ENCODE measurements around the gene MRPL20.
"Not testable (repeated sequence)": the region's sequence is repeated elsewhere in the genome, so short reads cannot be mapped to it uniquely, and the experiment has no call there.

MRPL20 gene

DNA sequence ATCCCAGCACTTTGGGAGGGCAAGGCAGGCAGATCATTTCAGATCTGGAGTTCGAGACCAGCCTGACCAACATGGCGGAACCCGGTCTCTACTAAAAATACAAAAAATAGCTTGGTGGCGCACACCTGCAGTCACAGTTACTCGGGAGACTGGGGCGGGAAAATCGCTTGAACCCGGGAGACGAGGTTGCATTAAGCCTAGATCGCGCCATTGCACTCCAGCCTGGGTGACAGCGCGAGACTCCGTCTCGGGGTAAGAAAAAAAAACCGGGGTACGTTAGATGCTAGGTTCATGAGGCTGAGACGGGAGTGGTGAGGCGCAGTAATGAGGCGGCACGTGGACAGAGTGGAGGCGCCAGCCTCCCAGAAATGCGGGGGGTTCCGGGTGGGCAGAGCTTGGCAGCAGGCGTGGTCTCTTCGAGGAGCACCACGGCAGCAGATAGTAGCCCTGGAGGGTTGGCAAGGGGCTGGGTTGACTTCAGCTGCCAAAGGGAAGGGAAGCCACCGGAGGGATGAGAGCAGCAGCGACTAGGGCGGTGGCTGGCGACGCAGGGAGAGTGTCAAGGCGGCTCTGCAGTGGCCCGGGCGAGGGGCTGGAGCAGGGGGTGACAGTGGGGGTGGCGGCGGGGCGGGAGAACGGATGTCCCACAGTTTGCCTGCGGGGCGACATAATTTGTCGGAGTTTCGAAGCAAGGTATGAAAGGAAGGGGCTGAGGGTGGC lies 832 bp downstream of the MRPL20 start:
- DNase-seq (ENCODE audit: low spot score) = no peak

DNA sequence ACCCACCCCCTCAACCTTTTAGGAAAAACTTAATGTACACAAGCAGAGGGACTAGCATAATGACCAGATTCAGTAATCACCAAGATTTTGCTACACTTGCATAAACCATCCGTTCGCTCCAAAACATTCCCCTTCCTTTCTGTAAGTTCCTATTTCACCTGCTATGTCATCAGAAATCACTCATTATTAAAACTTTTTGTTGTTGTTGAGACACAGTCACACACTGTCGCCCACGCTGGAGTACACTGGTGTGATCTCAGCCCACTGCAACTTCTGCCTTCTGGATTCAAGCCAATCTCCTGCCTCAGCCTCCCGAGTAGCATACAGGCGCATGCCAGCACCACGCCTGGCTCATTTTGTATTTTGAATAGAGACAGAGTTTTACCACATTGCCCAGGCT lies 3.4 kb downstream of the MRPL20 start:
- DNase-seq (ENCODE audit: low spot score) = no peak

DNA sequence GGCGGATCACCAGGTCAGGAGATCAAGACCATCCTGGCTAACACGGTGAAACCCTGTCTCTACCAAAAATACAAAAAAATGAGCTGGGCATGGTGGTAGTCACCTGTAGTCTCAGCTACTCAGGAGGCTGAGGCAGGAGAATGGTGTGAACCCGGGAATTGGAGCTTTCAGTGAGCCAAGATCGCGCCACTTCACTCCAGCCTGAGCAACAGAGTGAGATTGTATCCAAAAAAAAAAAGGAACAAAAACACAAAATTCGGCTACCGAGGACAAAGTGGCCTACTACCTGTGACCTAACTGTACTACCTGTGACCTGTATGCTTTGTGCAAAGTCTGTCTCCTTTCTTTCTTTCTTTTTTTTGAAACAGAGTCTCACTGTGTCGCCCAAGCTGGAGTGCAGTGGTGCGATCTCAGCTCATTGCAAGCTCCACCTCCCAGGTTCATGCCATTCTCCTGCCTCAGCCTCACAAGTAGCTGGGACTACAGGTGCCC lies 4.1 kb downstream of the MRPL20 start:
- DNase-seq (ENCODE audit: low spot score) = not testable (repeated sequence)

DNA sequence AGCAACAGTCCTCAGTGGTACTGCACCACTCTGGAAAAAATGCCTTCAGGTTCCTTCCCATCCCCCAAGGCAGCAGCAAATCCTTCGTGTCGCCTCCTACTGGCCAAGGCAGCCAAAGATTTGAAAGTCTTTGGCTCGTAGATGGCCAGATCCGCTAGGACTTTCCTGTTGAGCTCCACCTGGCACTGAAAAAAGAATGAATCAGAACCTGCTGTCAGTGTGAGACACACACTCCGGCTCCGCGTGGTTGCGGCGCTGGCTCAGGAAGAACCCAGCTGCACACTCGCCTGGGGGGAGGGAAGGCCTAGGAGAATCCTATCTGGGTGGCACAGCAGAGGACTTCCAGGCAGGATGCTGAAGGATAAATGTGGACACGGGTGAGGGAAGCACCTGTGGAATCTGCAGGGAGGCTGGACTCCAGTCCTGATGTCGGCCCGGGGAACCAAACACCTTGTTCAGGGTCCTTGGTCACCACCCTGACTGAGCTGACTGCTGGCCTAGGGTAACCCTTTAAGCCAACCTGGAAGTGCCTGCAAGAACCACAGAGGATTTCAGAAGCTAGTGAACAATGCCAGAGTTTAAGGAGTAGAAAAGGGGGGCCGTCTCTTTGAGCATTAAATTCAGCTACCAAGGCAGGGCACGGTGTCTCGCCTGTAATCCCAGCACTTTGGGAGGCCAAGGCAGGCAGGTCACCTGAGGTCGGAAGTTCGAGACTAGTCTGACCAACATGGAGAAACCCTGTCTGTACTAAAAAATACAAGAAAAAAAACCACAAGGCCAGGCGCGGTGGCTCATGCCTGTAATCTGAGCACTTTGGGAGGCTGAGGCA lies 4.8 kb downstream of the MRPL20 start:
- DNase-seq (ENCODE audit: low spot score) = peak; percentile 72

DNA sequence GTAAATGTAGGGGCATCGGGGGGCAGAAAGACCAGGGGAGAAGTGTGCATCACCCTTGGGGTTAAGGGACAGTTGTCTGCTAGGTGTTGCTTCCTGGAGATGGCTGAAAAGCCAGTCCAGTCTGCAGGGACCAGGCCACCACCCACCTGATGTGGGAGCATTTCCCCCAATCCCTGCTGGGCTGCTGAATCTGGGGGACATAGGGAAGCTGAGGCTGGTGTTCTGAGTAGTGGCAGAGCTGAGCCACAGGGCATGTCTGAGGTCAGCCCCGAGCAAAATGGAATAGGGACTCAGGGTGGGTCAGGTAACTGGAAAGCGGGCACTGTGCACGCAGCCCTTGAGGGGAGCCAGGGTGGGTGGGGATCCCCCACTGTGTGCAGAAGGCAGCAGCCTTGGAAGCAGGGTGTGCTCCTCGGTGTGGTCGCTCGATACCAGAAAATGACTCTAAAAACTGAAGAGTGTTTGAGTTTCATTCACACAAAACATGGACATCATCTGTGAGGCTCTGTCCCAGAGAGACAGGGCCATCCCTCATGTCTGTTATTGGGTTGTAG lies 5.6 kb downstream of the MRPL20 start:
- DNase-seq (ENCODE audit: low spot score) = no peak

DNA sequence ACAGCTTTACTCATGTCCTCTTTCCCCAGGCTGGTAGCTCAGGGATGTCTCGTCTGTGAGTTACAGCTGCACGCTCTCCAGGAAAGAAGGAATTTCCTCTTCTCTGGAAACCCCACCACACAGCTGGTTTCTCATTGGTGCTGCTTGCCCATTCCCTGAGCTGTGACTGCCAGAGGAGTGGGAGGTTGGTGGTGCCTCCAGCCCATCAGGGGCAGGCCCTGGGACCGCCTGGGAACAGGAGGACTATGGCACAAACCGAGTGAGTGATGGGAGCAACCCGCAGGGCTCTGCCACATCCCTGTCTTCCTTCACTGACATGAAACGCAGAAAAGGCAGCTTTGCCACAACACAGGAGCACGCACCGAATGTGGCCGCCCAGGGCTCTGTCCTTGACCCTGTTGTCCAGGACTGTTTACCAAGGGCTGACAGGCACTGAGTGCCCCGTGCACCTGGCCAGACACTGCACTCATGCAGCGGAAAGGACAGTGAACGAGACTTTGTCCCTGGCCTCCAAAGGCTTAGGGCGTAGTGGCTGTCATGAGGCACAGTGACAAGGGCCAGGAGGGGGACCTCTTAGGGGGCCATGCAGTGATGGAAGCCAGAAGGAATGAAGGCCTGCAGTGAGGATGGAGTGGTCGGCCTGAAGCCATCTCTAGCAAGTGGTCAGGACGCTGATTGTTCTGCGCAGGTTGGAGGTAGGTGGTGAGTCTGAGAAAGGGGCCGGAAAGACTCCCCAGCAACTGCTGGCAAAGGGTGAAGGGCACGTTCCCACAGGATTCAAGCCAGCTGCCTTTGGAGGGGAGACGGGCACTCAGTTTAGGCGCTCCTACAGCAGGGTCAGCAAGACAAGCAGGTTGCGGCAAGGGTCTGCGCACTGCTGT lies 6.3 kb downstream of the MRPL20 start:
- no peak for DNase-seq (ENCODE audit: low spot score)

DNA sequence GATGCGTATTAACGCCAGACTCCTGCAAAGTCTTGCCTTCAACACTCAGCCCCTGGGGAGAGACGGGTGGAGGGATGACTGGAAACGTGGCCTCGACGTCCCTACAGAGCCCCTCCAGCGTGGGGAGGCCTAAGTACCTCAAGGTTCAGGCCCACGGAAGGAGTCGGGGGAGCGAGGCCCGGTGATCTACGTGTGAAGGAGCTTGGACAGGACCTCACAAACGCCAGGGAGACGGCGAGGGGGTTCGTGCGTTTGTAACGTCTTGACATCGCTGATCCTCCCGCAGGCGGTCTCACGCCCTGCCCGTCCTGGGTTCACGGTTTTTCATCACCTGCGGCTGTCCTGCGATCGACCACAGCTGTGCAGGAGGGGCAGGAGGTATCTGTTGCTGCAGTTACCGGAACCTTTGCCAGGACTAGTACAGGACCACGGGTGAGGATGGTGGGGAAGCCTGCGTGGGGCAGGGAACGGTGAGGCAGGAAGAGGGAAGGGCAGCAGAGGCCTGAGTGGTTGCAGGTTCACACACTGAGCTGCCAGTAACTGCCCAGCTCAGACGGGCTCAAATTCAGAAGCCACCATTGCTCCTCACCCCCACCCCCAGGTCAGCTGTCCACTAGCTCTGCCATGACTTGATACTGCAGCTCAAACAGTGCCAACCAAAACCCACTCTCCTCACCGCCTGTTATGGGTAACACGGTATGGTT lies 7.1 kb downstream of the MRPL20 start:
- DNase-seq (ENCODE audit: low spot score) = peak; percentile 26

DNA sequence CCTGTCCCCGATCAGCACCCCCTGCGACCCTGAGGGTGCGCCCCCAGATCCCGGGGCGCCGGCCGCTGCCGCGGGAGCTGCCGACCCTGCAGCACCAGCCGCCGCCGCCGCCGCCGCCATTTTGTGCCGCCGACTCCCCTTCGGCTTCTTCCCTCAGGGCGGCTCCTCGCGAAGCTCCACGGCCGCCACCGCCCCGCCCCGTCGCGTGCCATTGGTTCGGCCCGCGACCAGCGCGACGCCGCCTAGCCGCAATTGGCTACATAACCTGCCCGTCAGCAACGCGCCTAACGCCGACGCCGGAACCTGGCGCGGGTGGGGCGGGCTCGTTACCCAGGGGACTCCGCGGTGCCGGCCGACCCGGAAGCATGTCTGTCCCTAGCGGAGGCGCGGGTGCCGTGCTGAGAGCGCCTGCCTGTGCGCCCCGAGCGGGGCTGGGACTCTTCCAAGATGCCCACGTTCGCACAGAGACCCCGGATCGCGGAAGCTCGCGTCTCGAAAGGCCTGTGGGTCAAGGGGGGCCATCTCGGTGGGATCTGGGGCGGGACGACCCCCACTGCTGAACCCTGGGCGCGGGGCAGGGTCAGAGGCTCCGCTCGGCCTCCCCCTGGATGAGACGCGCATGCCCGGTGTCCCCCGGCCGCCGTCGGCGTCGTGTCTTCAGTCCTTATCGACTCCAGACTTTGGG lies 7.8 kb downstream of the MRPL20 start, which contains the start of gene CCNL2:
TSS of gene CCNL2 (minus strand) at position 149 of the 685 bp plus-strand sequence. CDS start at position 120, 29 bp downstream.
- peak; percentile 99 for DNase-seq (ENCODE audit: low spot score)

DNA sequence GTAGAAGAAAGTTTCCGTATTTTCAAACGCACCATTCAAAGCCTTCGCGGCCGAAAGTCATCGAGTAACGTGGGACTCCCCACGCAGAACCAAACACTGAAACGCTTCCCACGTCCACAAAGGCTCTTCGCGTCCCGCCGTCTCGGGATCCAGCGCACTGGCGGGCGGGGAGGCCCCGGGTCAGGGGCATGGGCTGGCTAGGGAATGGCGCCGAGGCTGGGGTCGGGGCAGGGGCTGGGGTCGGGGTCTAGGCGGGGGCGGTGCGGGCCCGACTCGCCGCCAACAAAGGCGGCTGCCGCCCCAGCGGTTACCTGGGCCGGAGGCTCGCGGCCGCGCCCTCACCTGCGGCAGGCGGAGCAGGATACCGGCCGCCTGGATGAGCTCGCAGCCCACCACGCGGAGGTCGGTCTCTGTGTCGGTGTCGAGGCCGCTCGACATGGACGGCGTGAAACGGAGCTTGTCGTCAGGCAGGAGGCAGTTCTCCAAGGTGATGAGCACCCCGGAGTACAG lies 8.4 kb downstream of the MRPL20 start:
- DNase-seq (ENCODE audit: low spot score) = peak; percentile 33

DNA sequence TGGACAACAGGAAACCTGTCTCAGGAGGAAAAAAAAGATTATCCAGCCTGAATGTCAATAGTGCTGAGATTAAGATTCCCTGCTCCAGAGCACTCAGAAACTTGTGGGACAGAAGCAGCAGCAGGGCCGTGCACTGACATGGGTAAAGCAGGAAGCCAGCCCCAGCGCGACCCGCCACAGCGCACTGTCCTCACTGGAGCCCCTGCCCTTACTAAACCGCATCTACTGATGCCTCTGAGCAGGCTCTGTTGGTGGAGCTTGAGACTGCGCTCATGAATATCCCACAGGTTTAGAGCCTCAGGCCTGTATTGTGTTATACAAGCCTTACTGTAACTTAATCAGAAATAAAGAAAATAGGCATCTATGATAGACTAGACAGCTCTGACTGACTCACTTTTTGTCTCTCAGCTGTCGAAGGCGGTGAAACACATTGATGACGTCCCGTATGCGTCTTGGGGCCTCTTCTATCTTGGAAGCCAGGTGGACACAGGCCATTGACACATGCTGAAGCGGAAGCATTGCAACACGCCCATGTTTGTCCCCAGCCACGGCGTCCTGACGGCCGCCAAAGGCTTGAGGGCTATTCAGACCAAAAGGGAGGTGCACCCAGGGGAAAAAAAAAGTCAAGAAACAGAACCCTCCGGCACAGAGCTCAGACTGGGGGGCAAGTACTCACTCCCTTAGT lies 9.1 kb downstream of the MRPL20 start:
- DNase-seq (ENCODE audit: low spot score) = peak; percentile 30

DNA sequence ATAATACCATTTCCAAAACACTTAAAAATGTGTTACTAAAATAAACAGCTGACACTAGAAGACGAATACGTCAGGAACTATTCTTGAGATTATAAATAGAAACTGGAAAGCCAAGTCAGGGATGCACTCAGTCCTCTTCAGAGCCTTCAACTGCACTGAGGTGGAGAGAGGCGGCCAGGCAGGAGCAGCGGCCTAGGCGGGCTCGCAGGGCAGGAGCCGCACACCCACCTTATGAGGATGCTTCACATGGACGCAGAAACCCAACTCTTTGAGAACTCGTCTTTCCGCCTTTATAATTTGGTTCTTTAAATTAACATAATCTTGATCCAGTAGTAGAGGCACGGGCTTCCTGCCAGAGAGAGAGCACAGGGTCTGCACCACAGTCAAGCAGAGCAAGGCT lies 11.9 kb downstream of the MRPL20 start:
- DNase-seq (ENCODE audit: low spot score) = no peak

DNA sequence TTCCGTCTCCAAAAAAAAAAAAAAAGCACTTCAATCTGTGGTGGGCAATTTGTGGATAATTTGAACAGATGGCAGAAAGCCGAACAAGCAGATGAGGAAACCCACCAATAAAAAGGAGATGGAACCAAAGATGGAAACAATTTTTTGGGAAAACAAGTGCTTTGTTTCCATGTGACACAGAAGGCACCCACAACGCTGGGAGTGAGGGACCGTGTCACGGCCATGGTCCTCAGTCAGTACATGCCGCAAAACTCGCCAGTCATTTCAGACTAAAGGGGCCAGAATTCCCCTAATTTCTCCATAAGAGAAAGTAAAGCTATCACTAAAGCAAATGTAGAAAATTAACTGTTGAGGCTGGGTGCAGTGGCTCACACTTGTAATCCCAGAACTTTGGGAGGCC lies 13.0 kb downstream of the MRPL20 start:
- no peak for DNase-seq (ENCODE audit: low spot score)

DNA sequence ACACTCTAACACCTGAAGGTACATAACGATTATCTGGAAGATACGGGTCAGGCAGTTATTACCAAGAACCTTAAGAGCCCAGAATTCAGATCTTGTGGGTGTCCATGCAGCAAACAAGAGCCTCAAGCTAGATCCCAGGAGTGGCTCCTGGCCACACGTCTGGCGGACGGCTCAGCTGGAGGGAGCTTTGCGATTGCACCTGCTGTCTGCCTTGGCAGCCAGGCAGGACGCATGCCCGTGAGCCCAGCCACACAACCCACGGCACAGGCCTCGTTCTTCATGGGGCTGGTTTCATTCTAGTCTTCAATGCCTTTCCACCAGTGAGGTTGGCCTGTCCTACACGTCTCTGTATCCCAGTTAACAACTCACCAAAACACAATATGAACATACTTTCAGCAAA lies 13.7 kb downstream of the MRPL20 start:
- DNase-seq (ENCODE audit: low spot score) = no peak

DNA sequence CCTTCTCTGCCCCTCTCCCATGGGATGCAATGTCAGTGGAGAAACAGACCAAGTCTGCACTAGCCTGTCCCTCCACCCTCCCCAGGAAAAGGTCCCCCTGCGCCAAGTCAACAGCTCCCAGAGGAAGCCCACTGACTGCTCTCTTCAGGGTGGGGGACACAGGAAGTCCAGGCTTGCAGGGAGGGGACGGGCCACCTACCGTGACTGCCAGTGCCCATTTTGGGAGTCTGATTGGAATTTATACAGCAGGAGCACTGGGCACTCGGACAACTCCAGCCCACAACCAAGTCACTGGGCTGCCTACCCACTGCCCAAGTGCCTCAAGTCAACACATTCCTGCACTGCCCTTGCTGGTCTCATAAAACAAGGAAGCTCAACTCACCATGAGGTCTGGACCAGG lies 14.1 kb downstream of the MRPL20 start:
- no peak for DNase-seq (ENCODE audit: low spot score)

DNA sequence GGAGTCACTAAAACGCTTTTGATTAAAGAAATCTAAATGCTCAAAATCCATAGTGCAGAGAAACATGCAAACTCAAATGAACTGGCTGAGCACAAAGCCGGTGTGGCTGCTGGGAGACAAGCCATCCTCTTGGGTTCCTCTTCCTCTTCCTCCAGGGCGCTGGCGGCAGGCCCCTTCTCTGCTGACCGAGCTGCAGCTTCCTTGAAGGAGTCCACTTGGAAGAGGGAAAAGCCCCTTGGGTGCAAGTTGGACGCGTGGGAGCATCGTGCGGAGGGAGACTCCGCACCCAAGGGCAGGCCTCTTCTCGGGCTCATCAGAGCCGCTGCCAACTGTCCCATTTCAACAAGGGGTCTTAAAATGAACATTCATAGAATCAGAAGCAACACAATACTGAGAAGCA lies 15.9 kb downstream of the MRPL20 start:
- DNase-seq (ENCODE audit: low spot score) = no peak

DNA sequence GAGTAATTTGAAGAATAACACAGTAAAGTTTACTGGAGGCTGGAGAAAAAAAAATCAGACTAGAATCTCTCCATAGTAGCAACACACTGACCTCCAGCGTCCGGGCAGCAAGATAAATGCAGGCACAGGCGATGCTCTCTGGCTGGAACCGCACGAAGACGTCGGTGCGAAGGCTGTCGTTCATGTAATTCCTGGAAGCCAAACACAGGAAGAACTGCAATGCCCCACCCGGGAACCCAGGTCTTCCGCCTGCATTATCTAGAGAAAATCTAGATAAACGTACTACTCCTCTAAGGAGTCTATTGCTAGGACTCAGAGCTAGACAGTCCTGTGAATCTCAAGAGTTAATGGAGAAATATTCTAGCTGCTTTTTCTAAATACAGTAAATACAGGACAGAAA lies 16.4 kb downstream of the MRPL20 start:
- DNase-seq (ENCODE audit: low spot score) = no peak

DNA sequence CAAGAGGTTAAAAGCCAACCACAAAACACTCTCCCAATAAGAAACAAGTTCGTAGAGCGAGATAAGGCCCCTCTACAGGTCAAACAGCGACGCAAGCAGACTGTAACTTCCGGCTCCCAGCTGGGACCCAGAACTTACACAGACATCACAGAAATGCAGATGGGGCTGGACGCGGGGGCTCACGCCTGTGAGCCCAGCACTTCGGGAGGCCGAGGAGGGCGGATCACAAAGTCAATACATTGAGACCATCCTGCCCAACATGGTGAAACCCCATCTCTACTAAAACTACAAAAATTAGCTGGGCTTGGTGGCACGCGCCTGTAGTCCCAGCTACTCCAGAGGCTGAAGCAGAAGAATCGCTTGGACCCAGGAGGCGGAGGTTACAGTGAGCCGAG lies 19.0 kb downstream of the MRPL20 start:
- DNase-seq (ENCODE audit: low spot score) = no peak

DNA sequence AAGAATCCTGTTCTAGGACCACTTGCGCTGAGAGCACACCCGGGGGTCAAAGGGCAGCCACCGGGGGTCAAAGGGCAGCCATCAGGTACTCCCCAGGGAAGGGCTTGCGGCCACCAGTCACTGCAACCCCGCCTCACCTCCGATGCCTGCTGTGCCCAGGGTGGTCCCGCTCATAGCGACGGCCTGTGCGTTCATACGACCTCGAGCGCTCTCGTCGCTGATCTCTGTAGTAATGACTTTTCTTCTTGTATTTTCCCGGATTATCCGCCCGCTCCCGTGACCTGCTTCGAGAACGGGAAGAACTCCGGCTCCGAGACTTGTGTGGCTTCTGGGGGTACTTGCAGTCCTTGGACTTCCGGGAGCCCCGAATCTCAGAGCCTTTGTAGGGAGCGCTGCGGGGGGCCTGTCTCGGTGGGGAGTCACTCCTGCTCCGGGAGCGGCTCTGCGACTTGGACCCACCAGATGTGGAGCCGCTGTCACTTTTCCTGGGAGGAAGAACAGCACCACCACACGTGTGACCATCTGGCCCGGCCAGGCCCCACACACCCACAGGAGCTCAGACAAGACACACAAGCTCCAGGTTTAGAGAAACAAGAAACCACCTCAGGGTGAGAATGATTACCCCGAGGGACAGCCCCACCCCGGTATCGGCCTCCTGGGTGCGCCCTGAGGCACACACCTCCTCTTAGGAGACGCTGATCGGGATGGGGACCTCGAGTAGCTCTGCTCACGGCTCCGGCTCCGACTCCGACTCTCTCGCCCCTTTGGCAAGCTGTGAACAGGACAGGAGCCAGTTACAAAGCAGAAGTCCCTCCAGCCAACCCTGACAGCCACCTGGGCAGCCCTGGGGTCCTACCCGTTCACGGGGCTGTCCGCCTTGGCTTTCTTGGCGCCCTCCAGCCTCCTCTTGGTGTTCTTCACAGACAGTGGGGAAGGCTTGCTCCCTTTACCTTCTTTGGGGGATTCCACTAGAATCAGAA lies 19.7 kb downstream of the MRPL20 start:
- DNase-seq (ENCODE audit: low spot score) = no peak

DNA sequence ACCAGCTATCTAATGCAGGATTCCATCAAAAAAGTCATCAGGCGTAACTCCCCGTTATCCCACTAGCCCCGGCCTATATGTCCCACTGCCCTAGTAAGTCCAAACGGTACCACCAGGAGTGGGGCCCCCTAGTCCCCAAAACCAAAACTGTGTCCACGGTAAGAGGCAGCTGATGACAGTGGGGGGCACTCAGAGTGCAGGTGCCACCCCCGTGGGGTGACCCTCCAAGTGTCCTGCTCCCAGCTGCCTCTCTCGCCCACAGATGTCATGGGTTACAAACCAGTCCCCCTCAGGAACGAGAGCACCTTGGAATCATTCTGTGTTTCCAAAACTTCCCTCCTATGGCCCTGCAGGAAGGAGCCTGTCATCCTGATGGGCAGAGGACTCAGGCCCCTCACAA lies 21.2 kb downstream of the MRPL20 start:
- DNase-seq (ENCODE audit: low spot score) = no peak
